ENCODE data around the gene TTC21A.

TTC21A gene

DNA sequence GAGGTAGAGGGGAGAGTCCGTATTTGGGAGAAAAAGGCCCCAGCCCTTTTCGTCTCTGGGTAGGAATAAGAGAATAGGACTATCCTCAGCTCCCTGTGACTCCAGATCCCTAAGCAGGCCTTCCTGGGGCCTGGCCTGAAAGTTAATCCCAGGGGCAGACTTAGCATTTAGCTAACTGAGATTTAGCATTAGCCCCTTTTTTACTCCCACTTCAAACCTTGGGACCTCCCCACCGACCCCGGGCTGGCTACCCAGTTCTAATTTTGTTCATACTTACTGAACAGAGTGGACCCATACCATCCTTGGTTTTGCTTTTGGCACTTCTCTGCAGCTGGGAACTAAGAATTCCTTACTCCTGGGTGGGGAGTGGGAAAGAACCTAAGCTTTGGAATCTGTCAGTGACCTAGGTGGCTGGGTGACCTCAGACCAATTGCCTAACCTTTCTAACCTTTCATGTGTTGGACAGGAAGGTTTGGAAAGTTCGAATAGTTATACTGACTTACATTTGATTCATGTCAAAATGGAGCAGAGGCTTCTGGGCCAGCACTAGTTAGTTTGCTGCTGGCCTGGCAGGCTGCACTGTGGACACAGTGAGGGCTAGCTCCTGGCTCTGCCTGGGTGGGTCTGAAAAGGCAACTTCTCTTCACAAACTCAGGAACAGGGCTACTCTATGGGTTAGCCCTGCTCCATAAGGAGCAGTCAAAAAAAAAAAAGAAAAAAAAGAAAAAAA lies 11.6 kb downstream of the TTC21A start:
- DNase-seq, result no peak

DNA sequence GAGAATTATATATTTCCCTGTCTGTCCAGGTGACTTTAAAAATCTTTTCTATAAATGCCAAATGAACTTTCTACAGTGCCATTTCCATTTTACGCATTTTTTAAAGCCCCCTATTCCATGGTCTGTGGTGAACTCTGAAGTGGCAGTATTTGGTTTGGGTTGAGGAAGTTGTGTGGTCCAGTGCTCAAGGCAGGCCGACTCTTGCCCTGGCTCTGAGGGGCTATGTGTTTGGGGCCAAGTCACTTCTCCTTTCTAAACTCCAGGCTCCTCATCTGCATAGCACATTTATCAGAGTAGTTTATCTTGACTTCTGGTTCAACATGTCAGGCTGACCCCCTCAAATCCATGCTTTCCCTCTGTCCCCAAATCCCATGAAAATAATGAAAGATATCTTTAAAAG lies 14.1 kb downstream of the TTC21A start:
- no peak for DNase-seq

DNA sequence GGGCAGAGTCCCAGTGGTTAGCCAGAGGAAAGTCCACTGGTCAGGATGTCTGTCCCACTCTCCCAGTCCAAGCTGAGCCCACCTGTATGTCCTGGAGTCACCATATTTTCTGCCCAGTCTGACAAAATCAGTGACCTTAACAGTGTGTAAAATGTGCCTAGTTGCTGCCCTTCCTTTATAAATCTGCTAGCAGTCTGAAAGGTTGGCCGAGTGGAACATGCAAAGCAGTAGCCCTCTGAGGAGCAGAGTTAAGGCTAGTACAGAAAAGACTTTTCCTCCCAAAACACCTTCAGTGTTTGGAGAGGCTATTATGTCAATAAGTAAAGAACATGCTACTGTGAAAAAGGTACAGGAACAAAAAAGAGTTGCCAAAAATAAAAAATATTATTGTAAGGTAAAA lies 15.3 kb downstream of the TTC21A start:
- no peak for DNase-seq

DNA sequence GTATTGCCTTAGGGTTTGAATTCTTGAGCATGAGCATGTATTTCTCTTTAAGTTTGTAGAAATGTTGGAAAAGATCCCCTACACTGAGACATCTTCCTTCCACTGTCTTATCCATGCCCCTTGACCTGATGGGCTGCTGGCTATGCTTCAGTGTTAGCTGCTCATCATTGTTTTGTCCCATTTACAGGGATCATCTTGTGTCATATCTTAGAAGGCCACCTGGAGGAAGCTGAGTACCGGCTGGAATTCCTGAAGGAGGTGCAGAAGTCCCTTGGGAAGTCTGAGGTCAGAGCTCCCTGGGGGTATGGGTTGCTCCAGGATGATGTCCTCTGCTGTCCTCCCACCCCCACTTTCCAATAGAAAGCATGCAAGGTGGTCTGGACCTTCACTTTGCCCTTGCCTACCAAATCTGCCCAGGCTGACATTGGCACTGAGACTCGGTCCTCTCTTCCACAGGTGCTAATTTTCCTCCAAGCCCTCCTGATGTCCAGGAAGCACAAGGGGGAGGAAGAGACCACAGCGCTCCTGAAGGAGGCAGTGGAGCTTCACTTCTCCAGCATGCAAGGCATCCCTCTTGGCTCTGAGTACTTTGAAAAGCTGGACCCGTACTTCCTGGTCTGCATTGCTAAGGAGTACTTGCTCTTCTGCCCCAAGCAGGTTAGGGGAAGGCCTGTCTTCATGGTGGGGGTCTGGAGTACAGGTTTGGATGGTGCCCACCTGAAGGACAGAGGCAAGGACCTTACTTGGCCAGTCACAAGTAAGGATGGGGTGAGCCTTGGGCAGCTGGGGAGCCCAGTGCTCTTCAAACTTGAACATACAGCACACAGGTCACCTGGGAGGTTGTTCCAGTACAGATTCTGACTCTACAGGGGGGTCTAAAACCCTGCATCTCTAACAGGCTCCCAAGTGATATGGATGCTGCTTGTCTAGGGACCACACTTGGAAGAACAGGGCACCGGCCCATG lies 17.7 kb downstream of the TTC21A start:
- DNase-seq, result no peak

DNA sequence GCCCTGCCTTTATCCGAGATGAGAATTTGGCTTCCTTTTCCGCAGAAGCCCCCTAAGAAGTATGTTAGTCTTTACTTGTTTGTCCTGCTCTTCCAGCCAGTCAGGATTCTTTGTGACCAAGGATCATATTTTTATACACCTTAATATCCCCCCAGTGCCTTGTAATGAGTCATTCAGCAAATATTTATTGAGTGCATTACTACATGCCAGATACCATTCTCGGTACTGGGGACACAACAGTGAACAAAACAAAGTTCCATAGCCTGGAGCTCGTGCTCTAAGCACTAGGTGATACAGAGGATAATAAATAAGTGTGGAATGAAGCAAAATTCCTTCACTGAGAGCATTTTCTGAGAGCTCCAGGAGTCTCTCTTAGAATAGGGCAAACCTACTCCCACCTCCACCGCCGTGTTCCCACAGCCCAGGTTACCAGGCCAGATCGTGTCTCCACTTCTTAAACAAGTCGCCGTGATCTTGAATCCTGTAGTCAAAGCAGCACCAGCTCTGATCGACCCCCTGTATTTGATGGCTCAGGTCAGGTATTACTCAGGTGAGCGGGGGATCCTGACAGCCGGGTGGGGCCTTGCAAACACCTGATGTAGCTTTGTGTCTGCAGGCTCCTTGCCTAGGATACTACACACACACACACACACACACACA lies 18.5 kb downstream of the TTC21A start:
- DNase-seq, result no peak

DNA sequence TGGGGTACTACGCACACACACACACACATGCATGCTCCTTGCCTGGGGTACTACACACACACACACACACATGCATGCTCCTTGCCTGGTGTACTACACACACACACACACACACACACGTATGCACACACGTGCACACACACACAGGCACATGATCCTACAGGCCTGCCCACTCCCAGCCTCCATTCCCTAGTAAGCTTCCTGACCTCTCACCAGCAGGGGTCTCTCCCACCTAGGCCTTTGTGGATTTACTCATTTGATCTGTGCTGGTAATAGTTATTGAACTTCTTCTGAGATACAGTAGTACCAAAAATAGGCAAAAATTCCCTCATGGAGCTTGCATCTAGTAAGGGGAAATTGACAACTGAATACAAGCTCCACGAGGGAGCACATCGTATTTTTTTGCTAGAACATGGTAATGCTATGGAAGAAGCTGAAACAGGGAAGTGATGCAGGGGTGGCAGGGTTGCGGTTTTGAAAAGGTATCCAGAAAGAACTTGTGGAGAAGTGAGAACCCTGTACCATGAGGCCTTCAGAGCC lies 19.1 kb downstream of the TTC21A start:
- DNase-seq, result no peak

DNA sequence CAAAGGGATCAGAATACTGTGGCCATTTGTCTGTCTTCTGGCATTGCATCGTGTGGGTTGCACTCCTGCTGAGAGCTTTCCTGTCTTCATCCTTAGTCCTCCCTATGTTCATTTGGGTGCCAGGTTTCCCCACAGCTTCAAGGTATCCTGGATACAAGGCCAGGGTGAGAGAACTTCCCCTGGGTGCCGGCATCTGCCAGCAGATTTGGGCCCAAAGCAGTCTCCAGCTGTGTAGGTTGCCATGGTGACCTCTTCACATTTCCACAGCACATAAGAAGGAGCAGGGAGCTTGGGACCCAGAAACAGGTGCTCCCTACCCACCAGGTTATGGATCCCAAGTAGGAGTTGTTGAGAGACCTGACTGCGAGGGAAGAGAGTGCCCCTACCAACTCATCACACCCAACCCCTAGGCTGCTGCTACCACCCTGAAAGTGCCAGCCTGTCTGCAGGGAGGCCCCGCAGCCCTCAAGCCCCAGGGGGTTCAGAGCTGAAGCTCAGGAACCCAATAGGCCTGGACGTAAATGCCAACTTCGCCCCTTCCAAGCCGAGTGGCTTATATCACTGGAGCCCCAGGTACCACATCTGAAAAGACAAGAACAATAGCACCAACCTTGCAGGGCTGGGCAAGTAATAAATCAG lies 19.9 kb downstream of the TTC21A start:
- DNase-seq, result no peak

DNA sequence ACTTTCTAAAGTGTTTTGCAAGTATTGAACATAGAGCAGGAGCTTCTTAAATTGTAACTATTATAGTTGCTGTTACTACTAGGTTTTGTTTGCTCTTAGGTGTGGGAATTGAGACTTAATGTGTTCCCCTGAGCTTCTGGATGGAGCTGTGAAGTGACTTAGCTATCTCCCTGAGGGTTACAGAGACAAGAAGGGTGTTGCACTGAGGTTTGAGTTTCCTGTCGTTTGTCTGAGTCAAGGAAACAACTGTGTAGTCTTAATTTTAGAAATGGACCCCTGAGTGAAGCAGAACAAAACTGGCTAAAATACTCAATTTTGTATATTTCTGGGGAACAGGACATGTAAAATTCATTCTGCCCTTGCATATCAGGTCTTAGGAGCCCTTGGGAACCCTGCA lies 20.4 kb downstream of the TTC21A start:
- DNase-seq, result no peak

DNA sequence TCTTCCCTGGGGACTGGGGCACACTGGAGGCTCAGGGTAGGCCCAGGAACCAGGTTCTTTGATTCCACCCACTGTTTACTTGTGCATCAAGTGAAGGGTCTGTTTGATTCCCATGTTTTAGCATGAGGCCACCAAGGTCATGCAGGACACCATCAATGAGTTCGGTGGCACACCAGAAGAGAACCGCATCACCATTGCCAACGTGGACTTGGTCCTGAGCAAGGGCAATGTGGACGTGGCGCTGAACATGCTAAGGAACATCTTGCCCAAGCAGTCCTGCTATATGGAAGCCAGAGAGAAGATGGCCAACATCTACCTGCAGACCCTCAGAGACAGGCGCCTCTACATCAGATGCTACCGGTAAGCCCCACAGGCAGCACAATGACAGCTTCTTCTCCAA lies 21.5 kb downstream of the TTC21A start:
- no peak for DNase-seq

DNA sequence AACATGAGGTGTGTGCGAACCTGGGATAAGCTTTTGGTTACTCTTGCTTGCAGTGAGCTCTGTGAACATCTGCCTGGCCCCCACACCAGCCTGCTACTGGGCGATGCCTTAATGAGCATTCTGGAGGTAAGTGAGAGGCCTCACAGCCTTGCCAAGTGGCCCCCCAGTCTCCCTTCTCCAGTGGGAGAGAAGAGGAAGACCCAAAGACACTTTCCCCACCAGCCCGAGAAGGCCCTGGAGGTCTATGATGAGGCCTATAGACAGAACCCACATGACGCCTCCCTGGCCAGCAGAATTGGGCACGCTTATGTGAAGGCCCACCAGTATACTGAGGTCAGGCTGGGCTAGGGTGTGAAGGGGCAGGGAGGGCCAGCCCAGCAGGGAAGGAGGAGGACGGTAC lies 22.5 kb downstream of the TTC21A start:
- no peak for DNase-seq

DNA sequence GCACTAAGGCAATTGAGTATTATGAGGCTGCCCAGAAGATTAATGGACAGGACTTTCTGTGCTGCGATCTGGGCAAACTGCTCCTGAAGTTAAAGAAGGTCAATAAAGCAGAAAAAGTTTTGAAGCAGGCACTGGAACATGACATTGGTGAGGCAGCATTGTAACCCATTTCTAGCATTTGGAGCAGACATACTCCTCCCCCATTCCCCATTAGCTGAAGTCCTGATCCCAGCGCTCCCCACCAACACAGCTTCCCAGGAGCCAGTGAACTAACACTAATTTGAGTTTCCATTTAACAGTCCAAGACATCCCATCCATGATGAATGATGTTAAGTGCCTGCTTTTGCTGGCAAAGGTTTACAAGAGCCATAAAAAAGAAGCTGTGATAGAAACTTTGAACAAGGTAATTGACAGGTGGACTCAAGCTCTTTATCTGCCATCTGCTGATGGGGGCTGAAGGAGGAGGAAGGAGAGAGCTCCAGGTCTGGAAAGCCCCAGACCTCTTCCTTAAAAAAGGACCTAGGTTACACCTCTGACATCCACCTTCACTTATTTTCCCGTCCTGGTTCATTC lies 23.3 kb downstream of the TTC21A start:
- no peak for DNase-seq

DNA sequence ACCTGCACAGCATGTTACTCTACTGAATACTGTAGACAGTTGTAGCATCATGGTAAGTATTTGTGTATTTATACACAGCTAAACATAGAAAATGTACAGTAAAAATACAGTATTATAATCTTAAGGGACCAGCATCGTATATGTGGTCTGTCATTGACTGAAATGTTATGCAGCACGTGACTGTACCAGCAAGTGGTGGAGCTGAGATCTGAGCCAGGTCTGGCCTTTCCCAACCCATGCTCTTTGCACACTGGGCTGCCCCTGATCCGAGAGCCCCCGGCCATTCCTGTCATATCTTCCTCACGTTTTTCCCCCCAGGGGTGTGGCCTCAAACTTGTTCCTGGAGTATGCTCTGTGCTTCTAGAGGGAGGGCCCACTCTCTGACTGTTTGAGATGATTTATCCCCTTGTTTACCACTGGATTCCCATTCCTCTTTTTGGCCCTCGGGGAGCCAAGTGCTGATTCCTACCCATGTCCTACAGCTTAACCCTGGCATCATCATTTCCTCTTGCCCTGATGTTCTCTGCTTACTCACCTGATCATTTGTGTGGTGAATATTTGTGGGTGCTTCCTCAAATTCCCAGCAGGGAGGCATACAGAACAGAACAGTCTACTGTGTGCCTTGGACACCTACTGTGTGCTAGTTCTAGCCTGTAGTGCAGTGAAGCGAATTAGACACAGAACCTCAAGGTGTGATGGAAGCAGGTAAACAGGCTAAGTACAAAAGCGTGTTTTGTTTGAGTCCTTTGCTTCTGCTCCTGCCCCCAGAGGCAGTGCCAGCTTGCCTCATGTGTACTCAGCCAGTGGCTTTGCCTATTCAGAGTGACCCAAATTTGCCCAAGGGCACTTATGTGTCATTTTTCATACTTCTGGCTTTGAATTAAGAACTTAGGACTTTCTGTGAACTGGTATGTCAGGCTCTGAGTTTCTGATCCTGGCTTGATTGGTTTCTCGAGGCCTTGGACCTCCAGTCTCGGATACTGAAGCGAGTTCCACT lies 24.9 kb downstream of the TTC21A start:
- DNase-seq, result no peak

DNA sequence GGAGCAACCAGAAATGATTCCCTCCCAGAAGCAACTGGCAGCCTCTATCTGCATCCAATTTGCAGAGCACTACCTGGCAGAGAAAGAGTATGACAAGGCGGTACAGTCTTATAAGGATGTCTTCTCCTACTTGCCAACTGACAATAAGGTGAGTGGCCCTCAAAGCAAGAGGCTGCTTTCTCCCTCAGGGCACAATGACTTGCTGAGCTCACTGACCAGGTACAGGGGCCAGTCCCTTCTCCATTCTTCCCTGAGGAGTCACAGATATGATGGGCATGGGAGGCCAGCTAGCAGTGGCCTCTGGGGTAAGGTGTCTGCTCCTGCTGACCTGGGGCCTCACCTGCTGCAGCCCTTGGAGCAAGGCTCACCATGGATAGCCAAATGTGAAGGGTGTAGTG lies 25.6 kb downstream of the TTC21A start:
- DNase-seq, result no peak

DNA sequence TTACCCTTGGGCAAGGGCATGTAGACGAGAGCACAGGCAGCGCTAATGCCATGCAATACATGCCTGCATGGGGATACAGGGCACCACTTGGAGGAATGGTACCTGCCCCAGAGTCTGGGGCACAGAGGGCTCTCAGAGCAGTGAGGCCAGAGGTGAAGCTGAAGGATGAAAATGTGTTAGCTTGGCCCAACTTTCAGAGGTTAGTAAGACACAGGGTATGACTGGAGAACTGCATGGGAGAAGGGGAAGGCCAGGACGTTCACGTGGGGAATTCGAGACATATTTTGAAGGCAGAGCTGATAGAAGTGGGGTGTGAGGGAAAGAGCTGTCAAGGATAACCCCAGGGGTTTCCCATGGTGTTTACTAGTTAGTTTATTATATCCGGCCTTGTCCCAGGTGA lies 26.3 kb downstream of the TTC21A start:
- no peak for DNase-seq

DNA sequence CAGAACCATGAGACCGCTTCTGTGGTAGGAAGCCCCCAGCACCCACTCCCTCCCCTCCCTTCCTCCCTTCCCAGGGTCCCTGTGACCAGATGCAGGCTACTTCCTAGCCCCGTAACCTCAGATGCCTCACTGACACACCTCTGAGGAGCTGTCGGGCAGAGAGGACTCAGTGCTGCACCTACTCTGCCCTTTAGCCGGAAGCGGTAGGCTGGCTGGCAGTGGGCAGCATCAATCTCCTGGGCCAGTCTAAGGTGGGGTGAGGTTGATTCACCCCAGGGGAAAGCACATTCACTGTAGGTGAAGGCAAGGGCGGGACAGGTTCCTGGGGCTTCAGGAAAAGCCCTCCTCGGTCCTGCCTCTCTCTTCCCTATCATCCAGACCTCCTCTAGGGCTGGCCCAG lies 26.8 kb downstream of the TTC21A start:
- DNase-seq, result no peak

DNA sequence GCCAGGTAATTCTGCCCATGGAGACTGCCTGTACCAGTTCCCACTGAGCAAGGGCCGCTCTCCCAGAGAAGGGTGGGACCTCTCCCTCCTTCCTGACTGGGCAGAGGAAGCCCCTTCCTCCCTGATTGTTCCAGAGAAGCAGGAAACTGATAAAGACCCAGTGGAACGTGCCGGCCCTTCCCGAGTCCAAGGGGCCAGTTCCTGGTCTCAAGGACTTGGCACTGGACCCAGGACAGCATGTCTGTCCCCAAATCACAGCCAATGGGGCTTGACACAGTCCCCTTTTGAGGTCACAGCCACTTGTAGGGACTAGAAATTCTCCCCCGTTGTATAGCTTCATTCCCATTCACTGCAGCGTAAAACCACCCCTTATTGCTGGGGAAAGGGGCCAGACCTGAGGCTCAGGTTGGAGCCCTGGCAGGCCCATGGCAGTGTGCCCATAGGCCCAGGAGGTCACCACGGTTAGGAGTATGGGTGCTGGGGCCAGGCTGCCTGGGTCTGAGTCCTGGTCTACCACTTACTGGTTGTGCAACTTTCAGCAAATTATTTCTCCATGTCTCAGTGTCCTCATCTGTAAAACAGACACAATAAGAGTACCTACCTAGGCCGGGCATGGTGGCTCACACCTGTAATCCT lies 27.8 kb downstream of the TTC21A start:
- DNase-seq, result no peak

DNA sequence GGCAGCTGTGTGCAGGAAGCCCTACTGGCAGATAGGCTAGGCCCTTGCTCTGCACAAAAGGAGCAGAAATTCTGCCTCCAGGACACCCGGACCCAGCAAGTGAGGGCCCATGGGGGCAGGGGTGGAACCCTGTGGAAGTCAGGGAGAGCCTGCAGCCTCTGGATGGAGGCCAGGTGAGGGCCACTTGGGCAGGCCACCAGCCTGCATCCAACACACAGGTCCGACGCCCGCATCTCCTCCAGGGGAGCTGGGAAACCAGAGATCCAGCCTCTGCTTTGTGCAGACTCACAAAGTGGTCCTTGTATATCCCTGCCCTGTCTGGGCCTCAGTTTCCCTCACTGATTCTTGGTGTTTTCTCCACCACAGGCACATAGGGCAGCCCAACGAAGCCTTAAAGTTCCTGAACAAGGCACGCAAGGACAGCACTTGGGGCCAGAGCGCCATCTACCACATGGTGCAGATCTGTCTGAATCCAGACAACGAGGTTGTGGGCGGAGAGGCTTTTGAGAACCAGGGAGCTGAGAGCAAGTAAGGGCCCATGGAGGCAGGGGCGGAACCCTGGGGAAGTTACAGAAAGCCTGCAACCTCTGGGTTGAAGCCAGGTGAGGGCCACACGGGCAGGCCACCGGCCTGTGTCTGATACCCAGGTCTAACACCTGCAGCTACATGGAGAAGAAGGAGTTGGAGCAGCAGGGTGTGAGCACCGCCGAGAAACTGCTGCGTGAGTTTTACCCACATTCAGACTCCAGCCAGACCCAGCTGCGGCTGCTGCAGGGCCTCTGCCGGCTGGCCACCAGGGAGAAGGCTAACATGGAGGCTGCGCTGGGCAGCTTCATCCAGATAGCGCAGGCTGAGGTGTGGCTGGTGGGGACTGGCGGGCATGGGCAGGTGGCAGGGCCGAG lies 29.3 kb downstream of the TTC21A start:
- no peak for DNase-seq

DNA sequence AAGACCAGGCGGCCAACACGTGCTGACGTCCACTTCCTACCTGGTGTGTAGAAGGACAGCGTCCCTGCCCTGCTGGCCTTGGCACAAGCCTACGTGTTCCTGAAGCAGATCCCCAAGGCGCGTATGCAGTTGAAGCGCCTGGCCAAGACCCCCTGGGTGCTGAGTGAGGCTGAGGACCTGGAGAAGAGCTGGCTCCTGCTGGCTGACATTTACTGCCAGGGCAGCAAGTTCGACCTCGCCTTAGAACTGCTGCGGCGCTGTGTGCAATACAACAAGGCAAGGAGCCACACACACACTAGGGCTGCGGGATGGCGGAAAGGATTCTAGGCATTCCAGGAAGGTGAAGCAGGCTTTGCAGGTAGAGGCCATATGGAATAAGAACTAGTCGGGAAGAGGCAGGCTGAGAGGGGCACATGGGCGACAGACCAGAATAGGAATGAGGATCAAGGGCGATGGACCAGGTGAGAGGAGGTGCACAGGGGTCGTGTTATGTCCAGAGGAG lies 30.0 kb downstream of the TTC21A start:
- DNase-seq, result no peak
